NCI-H128 (cell line): ENCODE results near the gene PDE9A.
"Not testable (repeated sequence)": the region's sequence is repeated elsewhere in the genome, so short reads cannot be mapped to it uniquely, and the experiment has no call there.

ENCODE experiments used
- DNase-seq: peaks from one replicate; lab custom pipeline; 2025; ENCODE audit not compliant: unreplicated experiment; lab: John Stamatoyannopoulos, UW

Gene PDE9A

GRCh38 chr21:42785666-42786427 is 132.4 kb downstream of the PDE9A start:
- no peak for DNase-seq

- no peak for DNase-seq
Observed at GRCh38 chr21:42786884-42787283, 133.5 kb downstream of the PDE9A start.

GRCh38 chr21:42787613-42788012 is 134.2 kb downstream of the PDE9A start:
- no peak for DNase-seq

GRCh38 chr21:42790520-42791065 is 137.2 kb downstream of the PDE9A start:
- DNase-seq = no peak

- no peak for DNase-seq
Observed at GRCh38 chr21:42793774-42794173, 140.4 kb downstream of the PDE9A start.

GRCh38 chr21:42794551-42794950 is 141.1 kb downstream of the PDE9A start:
- DNase-seq = no peak

- DNase-seq = no peak
Observed at GRCh38 chr21:42796327-42797062, 143.1 kb downstream of the PDE9A start.

GRCh38 chr21:42797522-42797921 is 144.1 kb downstream of the PDE9A start:
- no peak for DNase-seq

GRCh38 chr21:42798106-42798505 is 144.7 kb downstream of the PDE9A start:
- DNase-seq = no peak

- no peak for DNase-seq
Observed at GRCh38 chr21:42799516-42799915, 146.1 kb downstream of the PDE9A start.

- no peak for DNase-seq
Observed at GRCh38 chr21:42799948-42800347, 146.5 kb downstream of the PDE9A start.

GRCh38 chr21:42801616-42802015 is 148.2 kb downstream of the PDE9A start:
- not testable (repeated sequence) for DNase-seq

- no peak for DNase-seq
Observed at GRCh38 chr21:42806509-42807140, 153.2 kb downstream of the PDE9A start.

- not testable (repeated sequence) for DNase-seq
Observed at GRCh38 chr21:42807293-42807895, 154.0 kb downstream of the PDE9A start.

GRCh38 chr21:42807938-42808613 is 154.7 kb downstream of the PDE9A start:
- DNase-seq = no peak

- no peak for DNase-seq
Observed at GRCh38 chr21:42809171-42809570, 155.8 kb downstream of the PDE9A start.

- DNase-seq = no peak
Observed at GRCh38 chr21:42809577-42810475, 156.4 kb downstream of the PDE9A start.

GRCh38 chr21:42811960-42812359 is 158.5 kb downstream of the PDE9A start:
- no peak for DNase-seq

- DNase-seq = not testable (repeated sequence)
Observed at GRCh38 chr21:42812528-42813241, 159.3 kb downstream of the PDE9A start.
